GM19240 (cell line): ENCODE measurements around the gene MYO7A.
A peak's percentile ranks its signal among the peaks of the same experiment; 100 is the strongest.
"Not testable (repeated sequence)": the region's sequence is repeated elsewhere in the genome, so short reads cannot be mapped to it uniquely, and the experiment has no call there.

Source experiments
- DNase-seq: peaks from one replicate; pipeline ENCODE4 v3.0.0; 2011; ENCODE audit warnings: low spot score; ENCODE audit not compliant: insufficient read length

The MYO7A gene

GRCh38 chr11:77093056-77093891 is 34.8 kb upstream of the MYO7A start:
- DNase-seq = no peak

GRCh38 chr11:77093987-77094840 is 33.8 kb upstream of the MYO7A start:
- no peak for DNase-seq

DNA sequence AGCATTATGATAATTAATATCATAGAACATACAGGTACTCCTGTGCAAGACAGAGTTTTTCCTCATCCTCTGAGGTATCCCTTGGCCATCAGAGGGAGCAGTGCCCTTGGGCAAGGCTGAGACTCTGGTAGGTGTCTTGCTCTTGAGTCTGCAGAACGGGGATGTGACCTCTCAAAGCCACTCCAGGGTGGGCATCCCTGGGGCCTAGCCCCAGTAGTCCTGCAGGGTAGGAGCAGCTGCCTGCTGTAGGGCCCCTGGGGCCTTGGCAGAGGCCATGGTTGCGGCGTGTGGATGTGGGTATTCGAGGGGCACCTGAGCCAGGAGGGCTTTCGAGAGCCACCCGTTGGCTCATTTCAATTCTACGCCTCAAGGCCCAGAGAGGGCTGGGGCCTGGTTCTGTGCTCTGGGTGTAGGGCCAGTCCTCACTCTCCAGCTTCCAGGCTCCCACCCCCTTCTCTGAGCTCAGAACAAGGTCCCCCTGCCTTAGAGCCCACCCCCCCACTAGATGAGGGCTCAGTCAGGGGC is 33.1 kb upstream of the MYO7A start:
- no peak for DNase-seq

- no peak for DNase-seq
Observed at GRCh38 chr11:77095551-77096490, 32.2 kb upstream of the MYO7A start.

DNA sequence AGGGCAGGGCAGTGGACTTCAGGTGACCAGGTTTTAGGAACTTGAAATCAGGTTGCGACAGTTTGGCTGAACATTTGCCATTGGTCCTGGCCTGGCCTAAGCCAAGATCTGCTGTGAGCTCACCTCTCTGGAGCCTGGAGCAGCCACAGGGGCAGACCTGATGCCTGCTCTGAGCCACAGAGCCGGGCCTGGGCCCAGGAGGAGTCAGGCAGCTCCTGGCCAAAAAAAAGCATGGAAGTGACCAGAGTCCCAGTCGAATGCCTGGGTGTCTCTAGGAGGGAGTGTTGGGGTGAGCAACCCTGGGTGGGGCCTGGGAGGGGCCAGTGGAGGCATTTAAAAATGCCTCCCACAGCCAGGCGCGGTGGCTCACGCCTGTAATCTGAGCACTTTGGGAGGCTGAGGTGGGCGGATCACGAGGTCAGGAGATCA is 31.4 kb upstream of the MYO7A start:
- no peak for DNase-seq

- not testable (repeated sequence) for DNase-seq
Observed at GRCh38 chr11:77097180-77097579, 30.9 kb upstream of the MYO7A start.

- DNase-seq = no peak
Observed at GRCh38 chr11:77100166-77101042, 27.6 kb upstream of the MYO7A start.

DNA sequence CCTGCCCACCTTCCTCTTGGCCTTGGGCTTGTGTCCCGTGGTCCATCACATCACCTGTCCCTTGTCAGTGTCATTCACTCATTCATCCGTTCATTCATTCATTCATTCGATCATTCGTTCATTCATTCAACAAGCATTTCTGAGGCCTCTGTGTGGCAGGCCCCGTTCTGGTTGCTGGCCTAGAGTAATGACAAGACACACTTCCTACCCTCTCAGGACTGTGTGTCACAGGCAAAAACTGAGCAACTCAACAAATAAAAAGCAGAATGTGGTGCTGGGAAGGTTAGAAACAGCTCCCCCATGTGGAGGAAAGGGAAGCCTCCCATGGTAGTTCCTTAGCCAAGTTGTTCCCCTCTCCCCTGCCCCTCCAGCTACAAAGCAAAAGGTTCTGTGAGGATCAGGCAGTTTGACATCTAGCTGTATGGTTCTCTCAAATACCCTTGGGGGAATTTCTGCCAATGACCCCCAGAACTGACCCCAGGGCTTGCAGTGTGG is 27.0 kb upstream of the MYO7A start:
- peak; percentile 59 for DNase-seq

DNA sequence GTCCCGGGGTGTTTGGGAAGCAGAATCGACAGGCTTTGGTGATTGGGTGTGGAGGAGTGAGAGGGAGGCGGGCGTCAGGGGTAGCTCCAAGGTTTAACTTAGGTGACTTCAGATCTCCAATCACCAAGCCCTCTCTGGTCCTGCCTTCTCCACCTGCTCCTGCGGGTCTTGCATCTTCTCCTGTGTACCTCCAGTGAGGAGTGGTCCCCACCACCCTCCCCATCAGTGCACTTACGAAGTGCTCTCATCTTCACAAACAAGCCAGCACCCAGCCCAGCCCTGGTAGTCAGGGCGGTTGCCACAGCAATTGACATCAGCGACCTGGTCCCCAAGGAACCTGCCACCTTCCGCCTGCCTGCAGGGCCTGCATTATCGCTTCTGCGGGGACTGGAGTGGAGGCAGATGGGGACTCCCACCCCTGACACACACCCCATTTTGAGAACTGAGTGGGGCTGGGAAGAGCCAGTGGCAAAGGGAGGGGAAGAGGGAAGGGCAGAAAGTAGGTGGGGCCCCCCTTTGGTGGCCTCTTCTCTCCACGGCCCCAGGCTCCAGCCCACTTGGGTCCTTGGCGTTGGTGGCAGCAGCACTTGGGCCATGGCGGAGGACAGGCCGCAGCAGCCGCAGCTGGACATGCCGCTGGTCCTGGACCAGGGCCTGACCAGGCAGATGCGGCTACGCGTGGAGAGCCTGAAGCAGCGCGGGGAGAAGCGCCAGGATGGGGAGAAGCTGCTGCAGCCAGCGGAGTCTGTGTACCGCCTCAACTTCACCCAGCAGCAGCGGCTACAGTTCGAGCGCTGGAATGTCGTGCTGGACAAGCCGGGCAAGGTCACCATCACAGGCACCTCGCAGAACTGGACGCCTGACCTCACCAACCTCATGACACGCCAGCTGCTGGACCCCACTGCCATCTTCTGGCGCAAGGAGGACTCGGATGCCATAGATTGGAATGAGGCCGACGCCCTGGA is 25.5 kb upstream of the MYO7A start, which contains the start of gene OMP:
TSS of gene OMP (plus strand) at position 595 of the 965 bp plus-strand sequence. CDS start at position 595, 0 bp downstream.
- DNase-seq = no peak

GRCh38 chr11:77103319-77103718 is 24.7 kb upstream of the MYO7A start:
- no peak for DNase-seq

DNA sequence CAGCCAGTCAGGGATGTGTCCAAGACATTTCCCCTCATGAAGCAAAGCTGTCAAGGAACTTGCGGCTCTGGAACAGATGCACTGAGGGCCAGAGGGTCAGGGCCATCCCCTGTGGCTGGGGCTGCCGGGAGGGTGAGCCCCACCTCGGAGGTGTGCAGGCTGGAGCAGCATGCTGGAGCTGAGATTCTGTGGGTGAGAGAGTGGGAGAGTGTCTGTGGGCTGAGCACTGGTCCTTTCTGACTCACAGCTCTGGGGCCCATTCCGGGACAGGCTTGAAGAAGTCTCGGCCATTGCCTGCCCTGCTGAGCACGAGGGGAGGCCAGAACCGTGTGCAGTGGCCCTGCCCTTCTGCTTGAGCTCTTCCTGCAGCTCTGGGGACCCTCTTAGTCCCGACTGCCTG is 23.3 kb upstream of the MYO7A start:
- DNase-seq = no peak

GRCh38 chr11:77106321-77106720 is 21.7 kb upstream of the MYO7A start:
- no peak for DNase-seq

DNA sequence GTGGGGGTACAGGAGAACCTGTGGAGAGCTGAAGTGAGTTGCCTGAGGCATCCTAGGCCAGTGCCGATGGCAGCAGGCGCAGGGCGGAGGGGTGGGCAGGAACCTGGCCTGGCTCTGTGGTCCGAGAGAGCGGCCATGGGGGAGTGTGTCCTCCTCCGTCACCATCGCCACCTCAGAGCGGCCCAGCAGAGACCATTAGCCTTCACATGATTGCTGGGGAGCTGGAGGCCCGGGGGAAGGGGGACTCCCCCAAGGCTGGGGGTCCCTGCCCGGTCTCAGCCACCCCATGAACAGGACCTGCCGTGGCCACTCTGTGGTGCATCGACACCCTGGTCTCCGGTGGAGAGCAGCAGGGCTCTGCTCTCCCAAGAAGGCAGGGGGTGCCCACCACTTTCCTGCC is 21.3 kb upstream of the MYO7A start:
- DNase-seq = no peak

DNA sequence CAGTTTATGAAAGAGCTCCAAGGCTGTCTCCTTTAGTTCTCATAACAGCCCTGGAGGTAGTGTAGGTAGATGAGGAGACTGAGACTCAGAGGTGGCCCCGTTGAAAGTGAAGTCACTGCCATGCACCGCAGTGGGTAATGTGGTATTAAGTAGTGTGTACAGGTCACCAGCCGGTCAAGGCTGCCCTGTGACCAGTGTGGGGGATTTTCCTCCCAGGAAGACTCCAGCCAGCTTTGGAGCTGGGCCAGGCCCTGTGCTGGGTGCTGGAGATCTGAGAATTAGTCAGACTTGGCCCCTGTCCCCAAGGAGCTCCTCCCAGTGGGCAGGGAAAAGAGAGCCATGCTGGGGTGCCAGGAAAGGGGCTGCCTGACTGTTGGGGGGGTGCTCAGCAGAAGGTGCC is 20.1 kb upstream of the MYO7A start:
- no peak for DNase-seq

GRCh38 chr11:77108436-77108835 is 19.6 kb upstream of the MYO7A start:
- no peak for DNase-seq

DNA sequence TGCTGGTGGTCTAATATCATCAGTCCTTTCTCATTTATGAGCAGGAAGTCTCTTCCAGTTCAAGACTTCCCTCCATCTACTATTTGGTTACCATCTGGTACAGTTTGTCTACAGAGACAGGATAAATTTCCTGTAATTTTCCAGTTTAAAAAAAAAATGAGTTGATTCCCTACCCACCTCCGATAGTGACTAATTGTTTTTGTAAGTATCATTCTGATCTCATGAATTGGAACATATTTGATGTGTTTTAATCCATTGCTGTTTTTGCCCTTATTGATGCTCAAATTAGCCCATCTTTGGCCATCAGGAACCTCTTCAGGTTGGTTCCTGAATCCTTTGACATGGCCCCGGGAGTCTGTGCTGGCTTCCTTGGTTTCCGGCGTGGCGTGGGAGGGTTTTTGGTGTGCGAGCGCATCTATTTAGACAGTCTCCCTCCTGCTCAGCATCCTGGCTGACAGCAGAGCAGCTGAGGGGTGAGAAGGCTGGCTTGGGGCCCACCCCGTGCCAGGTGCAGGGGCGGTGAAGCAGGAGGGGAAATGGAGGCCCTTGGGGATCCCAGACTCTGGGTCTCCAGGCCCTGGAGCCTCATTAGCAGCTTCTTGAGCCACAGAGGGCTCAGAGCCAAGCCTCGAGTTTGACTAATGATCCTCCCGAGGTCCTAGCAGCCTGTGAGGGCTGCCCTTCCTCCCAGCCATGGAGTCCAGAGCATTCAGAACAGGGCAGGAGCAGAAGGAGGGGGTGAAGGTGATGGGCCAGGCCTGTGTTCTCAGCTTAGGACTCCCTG is 18.6 kb upstream of the MYO7A start:
- DNase-seq = no peak

- DNase-seq = no peak
Observed at GRCh38 chr11:77110836-77111235, 17.2 kb upstream of the MYO7A start.

- DNase-seq = no peak
Observed at GRCh38 chr11:77111277-77111676, 16.8 kb upstream of the MYO7A start.
